ENCODE results near the gene ANXA5.

DNA sequence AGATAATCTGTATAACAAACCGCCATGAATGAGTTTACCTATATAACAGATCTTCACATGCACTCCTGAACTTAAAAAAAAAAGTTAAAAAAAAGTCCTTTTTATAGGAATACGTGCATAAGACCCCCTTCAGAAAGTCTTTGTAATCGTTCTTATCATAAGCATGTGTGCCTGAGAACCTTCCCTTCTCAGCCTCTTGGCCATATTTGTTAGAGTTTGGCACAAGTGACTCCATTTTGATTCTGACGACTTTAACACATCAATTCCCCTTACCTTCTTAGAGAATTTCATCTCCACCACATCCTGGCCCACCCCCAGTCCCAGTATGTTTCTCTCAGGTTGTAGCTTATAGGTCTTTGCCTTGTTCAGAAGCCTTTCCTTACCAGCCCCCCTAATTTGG, 16.0 kb upstream of the ANXA5 start:
- TF ChIP-seq, protein P1, sequence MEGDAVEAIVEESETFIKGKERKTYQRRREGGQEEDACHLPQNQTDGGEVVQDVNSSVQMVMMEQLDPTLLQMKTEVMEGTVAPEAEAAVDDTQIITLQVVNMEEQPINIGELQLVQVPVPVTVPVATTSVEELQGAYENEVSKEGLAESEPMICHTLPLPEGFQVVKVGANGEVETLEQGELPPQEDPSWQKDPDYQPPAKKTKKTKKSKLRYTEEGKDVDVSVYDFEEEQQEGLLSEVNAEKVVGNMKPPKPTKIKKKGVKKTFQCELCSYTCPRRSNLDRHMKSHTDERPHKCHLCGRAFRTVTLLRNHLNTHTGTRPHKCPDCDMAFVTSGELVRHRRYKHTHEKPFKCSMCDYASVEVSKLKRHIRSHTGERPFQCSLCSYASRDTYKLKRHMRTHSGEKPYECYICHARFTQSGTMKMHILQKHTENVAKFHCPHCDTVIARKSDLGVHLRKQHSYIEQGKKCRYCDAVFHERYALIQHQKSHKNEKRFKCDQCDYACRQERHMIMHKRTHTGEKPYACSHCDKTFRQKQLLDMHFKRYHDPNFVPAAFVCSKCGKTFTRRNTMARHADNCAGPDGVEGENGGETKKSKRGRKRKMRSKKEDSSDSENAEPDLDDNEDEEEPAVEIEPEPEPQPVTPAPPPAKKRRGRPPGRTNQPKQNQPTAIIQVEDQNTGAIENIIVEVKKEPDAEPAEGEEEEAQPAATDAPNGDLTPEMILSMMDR (conservative IDR thresholded peaks at IDR 0.05 in 1 of 2, IDR thresholded peaks at IDR 0.05 in 1 of 2; ENCODE audit: low read depth in 1 of 2, low read length in 2 of 2) = no peak
- no peak for TF ChIP-seq EZH2 (IDR thresholded peaks at IDR 0.05; ENCODE audit: low read length, missing control alignments)
